Stimulated activated CD8-positive, alpha-beta memory T cell treated with anti-CD3 and anti-CD28 coated beads, Interleukin-4, amount 100 ng/mL, for 48 hours (primary cell): ENCODE data around the gene DDX10.
"Not testable (repeated sequence)": the region's sequence is repeated elsewhere in the genome, so short reads cannot be mapped to it uniquely, and the experiment has no call there.

Experiments used
- DNase-seq: peaks from one replicate; pipeline ENCODE4 v3.0.0-alpha.2; 2020

DDX10 gene

DNA sequence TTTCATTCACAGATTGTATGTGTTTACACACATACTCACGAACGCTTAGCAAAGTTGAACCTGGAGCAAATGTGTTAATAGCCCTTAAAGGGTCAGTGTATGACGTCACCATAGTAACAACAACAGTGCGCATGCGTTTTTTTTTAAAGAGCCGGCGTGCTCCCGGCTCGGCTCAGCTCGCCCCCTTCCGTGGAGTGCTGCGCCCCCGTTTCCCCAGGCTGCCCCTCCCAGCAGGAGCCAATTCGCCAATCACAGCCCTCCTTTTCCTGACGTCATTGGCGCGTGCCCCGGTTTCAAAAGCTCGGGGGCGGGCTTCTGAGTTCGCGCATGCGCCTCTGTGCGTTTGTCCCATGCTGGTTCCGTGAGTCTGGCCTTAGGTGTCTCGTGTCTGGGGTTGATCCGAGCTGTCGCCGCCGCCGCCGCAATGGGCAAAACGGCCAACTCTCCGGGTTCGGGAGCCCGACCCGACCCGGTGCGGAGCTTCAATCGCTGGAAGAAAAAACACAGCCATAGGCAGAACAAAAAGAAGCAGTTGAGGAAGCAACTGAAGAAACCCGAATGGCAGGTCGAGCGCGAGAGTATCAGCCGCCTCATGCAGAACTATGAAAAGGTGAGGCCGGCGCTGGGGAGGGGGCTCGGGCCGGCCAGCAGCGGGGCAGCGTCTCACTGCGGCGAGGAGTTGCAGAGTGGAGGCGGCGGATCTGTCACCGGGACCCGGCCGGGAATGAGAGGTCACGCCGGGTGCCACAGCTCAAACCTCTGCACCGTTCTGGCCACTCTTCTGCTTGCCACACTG, at the start of gene DDX10:
Gene DDX10 (plus strand): TSS at position 340 of the 796 bp plus-strand sequence. CDS start 85 bp downstream, at position 425.
- DNase-seq = peak; percentile 99

DNA sequence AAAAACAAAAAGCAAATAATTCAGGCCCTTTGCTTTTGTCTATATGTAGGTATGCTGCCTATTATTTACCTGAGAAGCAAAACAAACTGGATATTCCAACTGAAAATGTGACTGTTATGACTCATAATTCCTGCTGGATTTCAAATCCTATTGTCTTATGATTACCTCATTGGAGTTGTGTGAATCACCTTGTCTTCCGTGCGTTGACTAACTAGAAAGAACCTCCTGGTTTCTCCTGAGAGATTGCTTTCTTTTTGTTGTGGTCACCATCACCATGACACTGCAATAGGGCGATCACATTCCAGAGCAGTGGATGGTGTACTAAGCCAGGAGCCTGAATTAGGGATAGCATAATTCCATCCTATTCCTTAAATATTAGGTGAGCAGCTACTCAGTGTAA, 48.3 kb upstream of the DDX10 start:
- DNase-seq = no peak

DNA sequence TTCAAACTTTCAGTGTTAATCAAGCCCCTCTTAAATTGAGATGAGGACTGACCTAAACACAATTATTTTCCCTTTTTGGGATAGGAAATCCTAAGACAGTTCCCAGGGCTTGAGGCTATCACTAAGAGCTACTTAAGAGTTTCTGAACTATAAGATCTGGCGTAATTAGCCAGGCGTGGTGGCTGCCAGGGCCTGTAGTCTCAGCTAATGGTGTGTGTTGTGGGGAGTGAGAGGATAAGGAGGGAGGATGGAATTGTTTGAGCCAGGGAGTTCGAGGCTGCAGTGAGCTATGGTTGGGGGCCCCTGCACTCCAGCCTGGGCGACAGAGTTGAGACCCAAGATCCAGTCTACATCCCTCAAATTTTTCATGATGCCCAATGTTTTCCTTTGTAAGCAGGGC, 47.8 kb upstream of the DDX10 start:
- no peak for DNase-seq

DNA sequence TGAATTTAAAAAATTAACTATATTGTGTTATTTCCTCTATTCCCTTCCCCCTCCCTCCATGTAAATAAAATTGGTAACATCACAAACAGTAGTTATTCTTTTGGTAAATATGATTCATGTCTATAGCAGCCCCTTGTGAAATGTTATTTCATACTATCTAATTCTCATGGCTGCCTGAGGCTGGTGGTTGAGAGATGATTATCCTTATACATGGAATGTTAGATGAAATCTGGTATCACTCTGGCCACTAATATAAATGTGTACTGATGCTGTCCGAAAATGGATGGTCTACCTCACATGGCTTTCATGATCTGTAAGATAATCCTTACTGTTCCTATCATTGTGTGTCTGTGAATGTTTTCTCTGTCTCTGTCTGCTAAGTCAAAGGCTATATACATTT, 46.3 kb upstream of the DDX10 start:
- DNase-seq = no peak

DNA sequence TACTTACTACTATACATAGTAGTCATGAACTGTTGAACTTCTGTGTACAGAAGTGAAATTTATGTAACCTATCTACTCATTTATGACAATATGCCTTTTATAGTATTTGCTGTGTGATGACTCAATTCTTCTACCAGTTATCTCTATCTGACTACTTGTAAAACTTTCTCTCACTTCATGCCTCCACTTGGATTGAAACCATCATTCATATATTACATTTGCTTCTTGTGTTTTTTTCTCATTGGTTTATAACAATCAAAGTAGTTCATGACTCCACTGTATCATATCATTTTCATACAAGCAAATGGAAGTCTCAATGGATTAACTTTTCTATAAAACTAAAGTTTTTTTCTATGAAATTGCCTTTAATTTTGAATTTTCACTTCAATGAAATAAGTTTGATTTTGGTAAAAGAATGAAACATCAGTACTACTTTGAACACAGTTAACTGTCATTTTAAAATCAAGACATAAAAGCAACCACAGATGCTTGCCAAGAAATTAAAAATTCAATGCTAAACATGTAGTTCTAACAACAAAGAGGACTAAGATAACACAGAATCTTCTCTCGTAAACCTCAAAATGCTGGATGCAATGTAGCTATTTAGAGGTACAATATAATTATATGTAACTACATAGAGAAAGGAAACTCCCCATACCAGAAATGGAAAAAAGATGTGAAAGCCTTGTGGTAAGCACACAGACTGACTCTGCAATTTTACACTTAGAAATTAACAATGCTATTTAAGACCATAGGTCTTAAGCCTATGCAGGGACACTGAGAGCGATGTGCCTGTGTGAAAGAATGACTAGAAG, 43.7 kb upstream of the DDX10 start:
- no peak for DNase-seq

DNA sequence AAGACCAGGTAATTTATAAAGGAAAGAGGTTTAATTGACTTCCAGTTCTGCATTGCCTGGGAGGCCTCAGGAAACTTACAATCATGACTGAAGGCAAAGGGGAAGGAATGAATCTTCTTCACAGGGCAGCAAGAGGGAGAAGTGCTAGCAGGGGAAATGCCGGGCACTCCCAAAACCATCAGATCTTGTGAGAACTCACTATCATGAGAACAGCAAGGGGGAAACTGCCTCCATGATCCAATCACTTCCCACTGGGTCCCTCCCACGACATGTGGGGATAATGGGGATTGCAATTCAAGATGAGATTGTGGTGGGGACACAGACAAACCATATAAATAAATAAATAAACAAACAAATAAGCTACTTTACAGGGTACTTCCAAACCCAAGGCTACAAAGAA, 42.5 kb upstream of the DDX10 start:
- DNase-seq = no peak

DNA sequence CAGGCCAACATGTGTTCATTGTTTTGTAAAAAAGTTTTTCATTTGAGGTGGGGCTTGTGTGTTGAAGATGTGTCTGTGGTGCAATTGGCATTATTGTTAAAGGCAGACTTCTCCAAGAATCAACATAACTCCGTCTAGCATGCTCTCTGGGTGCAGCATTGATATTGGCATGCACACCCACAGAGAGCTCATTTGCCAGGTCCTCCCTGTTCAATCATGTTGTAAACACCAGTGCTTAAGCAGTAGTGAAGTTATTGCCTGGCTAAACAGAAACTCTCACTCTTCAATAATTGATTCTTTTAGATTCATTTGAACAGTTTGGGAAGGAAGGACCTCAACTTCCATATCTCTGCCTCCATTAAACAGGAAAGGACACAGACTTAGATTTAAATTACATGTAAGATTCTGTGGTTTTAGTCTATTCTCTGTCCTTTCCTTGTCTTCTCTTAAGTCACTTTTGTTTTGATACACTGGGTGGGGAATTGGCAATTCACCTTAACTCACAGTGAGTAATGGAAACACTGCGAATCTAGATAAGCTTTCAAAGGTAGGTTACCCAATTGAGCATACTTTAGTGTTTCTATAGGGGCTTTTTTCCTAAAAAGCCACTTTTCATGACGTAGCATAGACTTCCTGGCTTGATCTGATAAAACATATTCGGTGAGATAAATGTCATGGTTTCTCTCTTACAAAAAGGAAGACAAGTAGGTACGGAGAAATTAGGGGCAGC, 40.5 kb upstream of the DDX10 start:
- DNase-seq = no peak

DNA sequence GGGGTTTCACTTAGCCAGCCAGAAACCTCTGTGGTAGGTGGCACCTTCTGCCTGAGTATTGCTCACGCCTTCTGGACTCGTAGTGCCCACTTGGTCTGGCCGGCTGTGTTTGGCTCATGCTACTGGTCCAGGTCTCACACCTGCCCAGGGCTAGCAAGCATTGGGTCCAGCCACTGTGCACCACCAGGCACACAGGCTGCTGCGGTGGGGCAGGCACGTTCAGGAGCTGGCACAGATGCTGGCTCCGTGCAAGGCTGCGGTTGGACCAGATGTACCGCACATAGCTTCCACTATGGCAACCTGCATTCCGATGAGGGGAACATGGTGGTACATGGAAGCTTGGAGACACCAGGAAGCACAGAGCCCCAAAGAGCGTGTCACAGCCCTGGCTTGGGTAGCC, 36.5 kb upstream of the DDX10 start:
- DNase-seq = no peak

DNA sequence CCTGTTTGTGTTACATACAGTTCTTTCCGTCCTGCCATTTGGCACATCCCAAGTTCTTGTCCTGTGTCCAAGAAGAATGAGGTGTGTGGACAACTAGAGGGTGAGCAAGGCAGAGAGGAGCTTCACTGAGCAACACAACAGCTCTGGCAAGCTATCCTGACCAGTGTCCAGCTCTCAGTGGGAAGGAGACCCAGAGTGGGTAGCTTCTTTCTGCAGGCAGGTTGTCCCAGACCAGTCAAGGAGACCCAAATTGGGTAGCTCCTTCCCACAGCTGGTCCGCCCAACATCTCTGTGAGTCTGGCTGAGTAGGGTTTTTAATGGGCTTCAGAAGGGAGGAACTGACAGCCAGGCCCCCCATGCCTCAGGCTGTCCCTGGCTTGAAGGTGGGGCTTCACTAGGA, 36.1 kb upstream of the DDX10 start:
- no peak for DNase-seq

DNA sequence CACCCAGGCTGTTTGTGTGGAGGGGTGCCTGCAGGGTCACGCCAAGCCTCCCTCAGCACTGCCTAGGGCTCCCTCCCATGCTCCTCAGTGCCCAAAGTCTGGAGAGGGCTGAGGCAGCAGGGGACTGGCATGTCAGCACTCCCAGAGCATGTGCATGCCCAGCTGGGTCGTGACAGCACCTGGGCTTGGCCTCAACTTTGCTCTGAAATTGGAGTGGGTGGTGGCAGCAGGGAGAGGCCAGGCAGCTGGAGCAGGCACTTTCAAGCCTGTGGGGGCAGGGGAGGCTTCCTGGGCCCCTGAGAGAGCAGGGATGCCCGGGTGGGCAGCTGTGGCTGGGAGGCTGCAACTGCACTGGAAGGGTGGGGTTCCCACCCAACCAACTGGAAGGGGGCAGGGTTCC, 35.6 kb upstream of the DDX10 start:
- no peak for DNase-seq

DNA sequence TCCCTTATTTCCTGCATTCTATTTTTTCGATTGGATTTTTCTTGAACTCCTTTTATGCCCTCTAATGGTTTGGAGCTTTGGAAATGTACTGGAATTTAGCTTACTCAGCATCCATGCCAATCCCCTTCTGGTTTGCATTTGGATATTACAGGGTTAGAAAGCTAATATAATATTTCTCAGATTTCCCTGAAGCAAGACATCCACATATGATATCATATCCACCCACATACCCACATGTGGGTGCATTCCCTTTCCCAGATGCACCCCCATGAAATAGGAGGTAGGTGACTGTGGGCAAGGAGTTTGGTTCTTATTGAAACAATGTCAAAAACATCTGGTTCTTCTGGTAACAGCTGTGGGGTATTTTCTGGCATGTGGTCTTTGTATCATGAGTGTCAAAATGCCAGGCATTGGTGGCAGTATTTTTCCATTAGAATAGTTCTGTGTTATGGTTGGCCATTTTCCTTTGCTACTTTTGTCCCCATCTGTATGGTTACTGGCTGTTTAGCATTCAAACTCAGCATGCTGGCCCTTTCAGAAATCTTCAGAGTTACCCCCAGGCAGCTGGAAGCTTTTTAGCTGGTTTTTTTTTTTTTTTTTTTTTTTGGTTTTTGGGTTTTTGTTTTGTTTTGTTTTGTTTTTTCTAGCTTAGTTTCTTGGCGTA, 32.7 kb upstream of the DDX10 start:
- DNase-seq = no peak

DNA sequence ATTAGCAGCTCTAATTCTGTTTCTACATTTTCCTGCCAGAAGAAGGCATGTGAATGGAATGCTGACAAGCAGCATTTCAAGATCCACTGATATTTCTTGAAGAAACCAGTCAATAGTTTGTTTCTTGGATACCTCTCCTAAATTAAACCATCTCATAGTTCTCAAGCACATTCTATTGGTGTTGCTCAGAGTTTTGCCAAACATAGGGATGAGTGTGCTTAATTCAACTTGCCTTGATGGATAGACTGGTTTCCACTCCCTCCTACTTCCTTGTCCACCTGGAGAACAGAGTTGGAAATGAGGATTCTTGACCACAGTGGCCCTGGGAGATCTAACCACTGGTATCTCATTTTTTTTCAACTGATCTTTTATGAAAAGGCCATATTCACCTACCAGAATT, 29.8 kb upstream of the DDX10 start:
- no peak for DNase-seq

DNA sequence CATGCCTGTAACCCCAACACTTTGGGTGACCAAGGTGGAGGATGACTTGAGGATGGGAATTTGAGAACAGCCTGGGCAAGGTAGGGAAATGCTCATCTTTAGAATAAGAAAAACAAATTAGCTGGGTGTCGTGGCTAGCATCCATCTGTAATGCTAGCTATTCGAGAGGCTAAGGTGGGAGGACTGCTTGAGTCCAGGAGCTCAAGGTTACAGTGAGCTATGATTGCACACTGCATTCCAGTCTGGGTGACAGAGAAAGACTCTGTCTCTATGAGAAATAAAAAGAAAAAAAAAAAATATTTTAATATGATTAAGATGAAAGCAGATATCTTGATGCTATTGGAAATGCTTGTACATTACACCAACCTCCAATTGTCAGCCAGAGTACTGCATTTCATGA, 28.6 kb upstream of the DDX10 start:
- no peak for DNase-seq

DNA sequence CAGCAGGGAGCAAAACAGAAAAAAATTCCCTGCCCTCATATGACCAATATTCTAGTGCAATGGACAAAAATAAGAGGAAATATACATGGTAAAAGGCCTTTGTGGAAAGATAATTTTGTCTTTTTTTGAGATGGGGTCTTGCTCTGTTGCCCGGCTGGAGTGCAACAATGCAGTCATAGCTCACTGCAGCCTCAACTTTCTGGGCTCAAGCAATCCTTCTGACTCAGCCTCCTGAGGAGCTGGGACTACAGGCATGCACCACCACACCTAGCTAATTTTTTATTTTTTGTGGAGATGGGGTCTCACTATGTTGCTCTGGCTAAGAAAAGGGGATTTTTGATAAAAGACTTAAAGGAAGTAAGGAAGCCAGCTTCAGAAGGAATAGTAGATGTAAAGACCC, 25.7 kb upstream of the DDX10 start:
- no peak for DNase-seq

DNA sequence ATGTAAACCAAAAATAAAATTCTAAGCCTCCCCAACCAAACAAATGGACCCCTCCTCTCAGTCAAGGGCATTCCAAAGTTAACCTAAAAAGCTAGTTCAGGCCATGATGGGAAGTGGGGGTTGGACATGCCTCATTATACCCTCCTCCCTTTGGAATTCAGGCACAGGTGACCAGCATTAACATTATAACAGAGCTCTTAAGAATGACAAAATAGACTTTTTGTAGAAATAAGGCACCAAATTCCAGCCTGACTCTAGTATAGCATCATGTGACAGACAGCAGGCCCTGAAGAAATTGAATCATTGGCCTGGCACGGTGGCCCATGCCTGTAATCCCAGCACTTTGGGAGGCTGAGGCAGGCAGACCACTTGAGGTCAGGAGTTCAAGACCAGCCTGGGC, 23.1 kb upstream of the DDX10 start:
- not testable (repeated sequence) for DNase-seq

DNA sequence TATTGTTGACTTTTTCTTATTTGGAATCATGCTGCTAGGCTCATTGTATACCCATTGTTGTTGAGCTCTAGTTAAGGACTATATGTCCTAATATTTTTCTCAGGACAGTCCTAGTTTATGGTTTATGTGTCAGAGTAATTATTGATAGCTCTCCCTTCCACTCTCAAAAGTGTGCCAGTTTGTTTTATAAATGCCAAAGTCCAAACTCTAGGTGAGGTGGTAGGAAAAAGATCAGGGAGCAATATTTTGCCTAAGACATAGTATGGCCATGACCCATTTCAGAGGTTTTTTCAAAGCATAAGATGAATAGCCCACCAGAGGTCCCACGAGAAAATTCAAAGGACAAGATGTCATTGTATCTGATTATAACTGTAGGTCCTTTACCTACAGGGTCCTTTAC, 20.9 kb upstream of the DDX10 start:
- DNase-seq = no peak

DNA sequence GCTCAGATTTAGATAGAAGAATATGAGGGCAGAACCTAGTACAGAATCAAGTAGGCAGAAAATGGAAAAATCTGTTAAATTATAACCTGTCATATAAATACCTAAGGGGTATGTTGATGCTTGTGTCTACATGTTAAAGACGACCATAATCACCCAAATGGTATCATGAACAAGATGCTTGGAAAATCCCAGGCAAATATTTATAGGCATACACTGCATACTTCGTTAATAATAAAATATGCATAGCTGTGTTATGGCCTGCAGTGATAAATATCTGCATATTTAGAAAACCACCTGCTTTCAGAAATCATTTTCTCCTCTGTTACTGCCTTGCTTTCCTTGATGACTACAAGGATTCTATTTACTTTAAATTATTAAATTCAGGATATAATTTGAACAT, 18.9 kb upstream of the DDX10 start:
- DNase-seq = no peak

DNA sequence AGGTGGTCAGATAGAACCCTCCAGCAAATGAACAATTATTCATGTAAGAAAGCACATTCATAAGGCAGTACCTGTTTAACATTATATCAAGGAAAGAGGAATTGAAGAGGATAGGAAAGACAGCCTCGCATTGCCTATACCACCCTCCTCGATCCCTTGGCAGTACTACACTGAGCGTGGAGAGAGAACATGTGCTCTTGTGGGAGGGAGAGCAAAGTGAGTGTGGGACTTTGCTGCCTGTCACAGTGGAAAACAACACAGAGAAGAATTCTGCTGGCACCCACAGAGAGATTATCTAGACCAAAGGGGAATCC, 17.5 kb upstream of the DDX10 start:
- DNase-seq = no peak

DNA sequence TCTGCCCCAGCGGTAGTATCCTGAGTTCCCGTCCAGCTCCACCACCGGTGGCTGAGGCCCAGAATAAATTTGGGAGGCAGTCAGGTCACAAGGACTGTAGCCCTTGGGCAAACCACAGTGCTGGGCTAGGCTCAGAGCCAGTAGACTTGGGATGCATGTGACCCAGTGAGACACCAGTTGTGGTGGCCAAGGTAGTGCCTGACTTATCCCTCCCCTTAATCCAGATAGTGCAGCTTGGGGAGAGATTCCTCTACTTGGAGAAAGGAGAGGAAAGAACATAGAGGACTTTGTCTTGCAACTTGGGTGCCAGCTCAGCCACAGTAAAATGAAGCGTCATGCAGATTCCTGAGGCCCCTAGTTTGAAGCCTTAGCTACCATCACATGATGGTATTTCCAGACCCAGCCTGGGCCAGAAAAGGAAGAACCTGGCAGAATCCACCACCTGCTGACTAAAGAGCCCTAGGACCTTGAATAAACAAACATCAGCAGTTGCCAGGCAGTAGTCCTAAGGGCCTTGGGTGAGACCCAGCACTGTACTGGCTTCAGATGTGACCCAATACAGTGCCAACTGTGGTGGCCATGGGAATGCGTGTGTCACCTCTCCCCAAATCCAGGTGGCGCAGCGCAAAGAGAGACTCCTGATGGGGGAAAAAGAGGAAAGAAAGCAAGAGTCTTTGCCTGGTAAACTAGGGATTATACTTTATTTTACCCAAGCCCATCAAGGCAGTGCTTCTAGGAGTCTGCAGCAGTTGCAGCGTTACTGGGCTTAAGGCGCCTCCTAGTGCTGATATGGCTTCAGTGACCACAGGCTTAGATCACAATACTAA, 17.0 kb upstream of the DDX10 start:
- DNase-seq = peak; percentile 70

DNA sequence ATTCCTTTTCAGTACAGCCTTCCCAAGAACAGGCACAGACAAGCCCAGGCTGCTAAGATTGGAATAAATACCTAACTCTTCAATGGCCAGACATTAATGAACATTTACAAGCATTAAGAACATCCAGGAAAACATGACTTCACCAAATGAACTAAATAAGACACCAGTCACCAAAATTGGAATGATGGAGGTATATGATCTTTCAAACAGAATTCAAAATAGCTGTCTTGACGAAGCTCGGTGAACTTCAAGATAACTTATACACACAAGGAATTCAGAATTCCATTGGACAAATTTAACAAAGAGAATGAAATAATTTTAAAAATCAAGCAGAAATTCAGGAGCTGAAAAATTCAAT, 16.4 kb upstream of the DDX10 start:
- no peak for DNase-seq

DNA sequence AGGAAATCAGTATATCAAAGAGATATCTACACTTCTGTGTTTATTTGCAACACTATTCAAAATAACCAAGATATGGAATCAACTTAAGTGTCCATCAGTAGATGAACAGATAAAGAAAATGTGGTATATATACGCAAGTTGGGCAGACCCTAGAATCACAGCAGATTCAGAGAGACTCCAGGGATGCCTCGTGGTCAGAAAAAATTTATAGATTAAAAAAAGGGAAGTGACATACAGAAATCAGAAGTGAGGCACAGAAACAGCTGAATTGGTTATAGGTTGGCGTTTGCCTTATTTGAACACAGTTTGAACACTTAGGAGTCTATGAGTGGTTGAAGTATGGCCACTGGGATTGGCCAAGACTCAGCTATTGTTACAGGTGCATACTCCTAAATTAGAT, 10.8 kb upstream of the DDX10 start:
- not testable (repeated sequence) for DNase-seq

DNA sequence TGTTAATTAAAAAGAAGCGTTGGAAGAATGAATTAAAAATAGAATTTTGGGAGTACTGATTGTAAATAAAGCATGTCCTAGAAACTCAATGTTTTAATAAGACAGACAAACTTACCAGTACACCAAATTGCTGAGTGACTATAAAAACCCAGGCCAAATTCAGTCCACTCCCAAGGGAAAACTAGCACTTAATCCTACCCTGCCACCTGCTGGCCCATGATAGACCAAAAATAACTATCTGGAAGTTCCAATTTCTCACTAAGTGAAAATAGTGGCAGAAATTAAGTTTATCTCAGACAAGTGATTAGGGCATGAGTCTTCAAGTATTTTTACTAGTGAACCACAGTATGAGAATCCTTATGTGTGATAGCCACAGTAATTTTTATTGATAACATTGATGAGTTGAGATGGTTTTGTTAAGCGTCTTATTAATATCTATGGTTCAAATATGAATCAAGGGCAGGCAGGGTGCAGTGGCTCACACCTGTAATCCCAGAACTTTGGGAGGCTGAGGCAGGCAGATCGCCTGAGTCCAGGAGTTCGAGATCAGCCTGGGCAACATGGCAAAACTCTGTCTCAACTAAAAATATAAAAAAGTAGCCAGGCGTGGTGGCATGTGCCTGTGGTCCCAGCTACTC, 9.8 kb upstream of the DDX10 start:
- peak; percentile 45 for DNase-seq
